ENCODE measurements around the gene GPC6.

The GPC6 gene

GRCh38 chr13:93328943-93329342 lies 102.3 kb downstream of the GPC6 start:
- no peak for DNase-seq (ENCODE audit: low read depth)
- TF ChIP-seq CTCF (conservative IDR thresholded peaks at IDR 0.05; ENCODE audit: low read length) = no peak

GRCh38 chr13:93336728-93337127 lies 110.1 kb downstream of the GPC6 start:
- no peak overlapping the region for H3K4me3 ChIP-seq (ENCODE audit: low read length)
- TF ChIP-seq CTCF (conservative IDR thresholded peaks at IDR 0.05; ENCODE audit: low read length) = no peak
- no peak for DNase-seq (ENCODE audit: low read depth)

More at GRCh38 chr13:93328943-93329342, 102.3 kb downstream of the GPC6 start:
- H3K4me3 ChIP-seq (ENCODE audit: low read length) = no peak overlapping the region

- TF ChIP-seq CTCF (conservative IDR thresholded peaks at IDR 0.05; ENCODE audit: low read length) = no peak
- no peak for DNase-seq (ENCODE audit: low read depth)
- no peak overlapping the region for H3K4me3 ChIP-seq (ENCODE audit: low read length)
These were observed 111.4 kb downstream of the GPC6 start for GRCh38 chr13:93338030-93338429.

- H3K4me3 ChIP-seq (ENCODE audit: low read length) = no peak overlapping the region
- no peak for DNase-seq (ENCODE audit: low read depth)
- TF ChIP-seq CTCF (conservative IDR thresholded peaks at IDR 0.05; ENCODE audit: low read length) = no peak
These were observed 112.3 kb downstream of the GPC6 start for GRCh38 chr13:93338906-93339305.

- no peak overlapping the region for H3K4me3 ChIP-seq (ENCODE audit: low read length)
- no peak for TF ChIP-seq CTCF (conservative IDR thresholded peaks at IDR 0.05; ENCODE audit: low read length)
- DNase-seq (ENCODE audit: low read depth) = no peak
These were observed 112.9 kb downstream of the GPC6 start for GRCh38 chr13:93339550-93339949.

- H3K4me3 ChIP-seq (ENCODE audit: low read length) = no peak overlapping the region
- TF ChIP-seq CTCF (conservative IDR thresholded peaks at IDR 0.05; ENCODE audit: low read length) = no peak
- no peak for DNase-seq (ENCODE audit: low read depth)
These were observed 114.9 kb downstream of the GPC6 start for GRCh38 chr13:93341517-93341916.

GRCh38 chr13:93343097-93343496 lies 116.5 kb downstream of the GPC6 start:
- H3K4me3 ChIP-seq (ENCODE audit: low read length) = no peak overlapping the region
- no peak for TF ChIP-seq CTCF (conservative IDR thresholded peaks at IDR 0.05; ENCODE audit: low read length)
- DNase-seq (ENCODE audit: low read depth) = no peak
